HepG2 (cell line): ENCODE results near the gene PCGF3. TPM values are rescaled to one million over a fixed set of nuclear protein-coding genes. Genes with fewer than 3 reads are reported as not detected.
A peak's percentile ranks its signal among the peaks of the same experiment; 100 is the strongest.

ENCODE experiments used
- CHCHD3 ChIP-seq: sonication (generic); formaldehyde crosslinking; IDR thresholded peaks from 2 replicates; pipeline ENCODE4 v1.8.0; 2022; ENCODE audit warnings: mild to moderate bottlenecking, missing genetic modification reagents, moderate library complexity
- ELF4 ChIP-seq: sonication (generic); formaldehyde crosslinking; IDR thresholded peaks from 2 replicates; pipeline ENCODE4 v1.5.0; 2020; ENCODE audit warnings: missing genetic modification reagents, mild to moderate bottlenecking, moderate library complexity, borderline replicate concordance
- FOXP1 ChIP-seq, 2 experiments: fragments of 450-650 bp in 1 of 2; IDR thresholded peaks; 2 replicates each; pipeline ENCODE4 v1.6.1; 2017 to 2018; ENCODE audit warnings: antibody characterized with exemption in 1 of 2
- KLF13 ChIP-seq: sonication (generic); formaldehyde crosslinking; IDR thresholded peaks from 2 replicates; pipeline ENCODE4 v1.4.0; 2020; ENCODE audit warnings: mild to moderate bottlenecking, missing genetic modification reagents
- SIX4 ChIP-seq: sonication (generic); formaldehyde crosslinking; IDR thresholded peaks from 2 replicates; pipeline ENCODE4 v1.4.0; 2020; ENCODE audit warnings: missing genetic modification reagents
- SP5 ChIP-seq: IDR thresholded peaks from 2 replicates; pipeline ENCODE4 v1.6.1; 2016; ENCODE audit warnings: low read depth, borderline replicate concordance
- XRCC5 ChIP-seq: fragments of 200-400 bp; formaldehyde crosslinking; optimal IDR thresholded peaks from 2 replicates; pipeline ENCODE3; 2017; ENCODE audit warnings: mild to moderate bottlenecking, low read length
- ZNF296 ChIP-seq: sonication (generic); formaldehyde crosslinking; conservative IDR thresholded peaks from 2 replicates; pipeline ENCODE4 v1.5.0; 2020; ENCODE audit warnings: mild to moderate bottlenecking, missing genetic modification reagents
- ZNF460 ChIP-seq: sonication (generic); formaldehyde crosslinking; IDR thresholded peaks from 2 replicates; pipeline ENCODE4 v1.5.1; 2020; ENCODE audit warnings: missing genetic modification reagents, mild to moderate bottlenecking, borderline replicate concordance
- ZSCAN21 ChIP-seq: sonication (generic); formaldehyde crosslinking; IDR thresholded peaks from 2 replicates; pipeline ENCODE4 v1.8.0; 2022; ENCODE audit warnings: mild to moderate bottlenecking, missing genetic modification reagents, moderate library complexity, borderline replicate concordance
- ZSCAN31 ChIP-seq: sonication (generic); formaldehyde crosslinking; IDR thresholded peaks from 2 replicates; pipeline ENCODE4 v1.5.0; 2020; ENCODE audit warnings: low read depth, mild to moderate bottlenecking, missing genetic modification reagents
- polyA plus RNA-seq, 8 experiments: library from polyadenylated mRNA; depleted of rRNA in 3 of 8; stranded (reverse) in 7 of 8; unstranded in 1 of 8; fragments of >200 nt; fragmentation: Illumina TruSeq in 4 of 8; extraction: Trizol in 4 of 8; gene quantifications; 2 replicates each; pipeline versions ENCODE4 v1.2.1 to v1.2.3, GENCODE V29; 2011 to 2016; ENCODE audit warnings: low read depth in 4 of 8, missing spikeins in 1 of 8, mixed read lengths in 1 of 8; ENCODE audit not compliant: insufficient read depth in 1 of 8
- total RNA-seq, 5 experiments: library from RNA; depleted of rRNA; stranded (reverse); fragments of >200 nt; fragmentation: Illumina TruSeq; extraction: Trizol; gene quantifications; 2 replicates each; pipeline ENCODE4 v1.2.3, GENCODE V29; 2016; ENCODE audit warnings: low read depth in 1 of 5
- TF ChIP-seq, protein P1 (sequence below): sonication (generic); formaldehyde crosslinking; IDR thresholded peaks from 2 replicates; pipeline ENCODE4 v1.8.0; 2022; ENCODE audit warnings: missing genetic modification reagents, low read depth, mild to moderate bottlenecking, borderline replicate concordance
- TF ChIP-seq, protein P2 (sequence below): sonication (generic); formaldehyde crosslinking; IDR thresholded peaks from 2 replicates; pipeline ENCODE4 v1.8.0; 2022; ENCODE audit warnings: mild to moderate bottlenecking, missing genetic modification reagents, moderate library complexity
- TF ChIP-seq, protein P3 (sequence below): IDR thresholded peaks from 2 replicates; pipeline ENCODE4 v1.4.0; 2020; ENCODE audit warnings: mild to moderate bottlenecking, missing genetic modification reagents
- TF ChIP-seq, protein P4 (sequence below): sonication (generic); formaldehyde crosslinking; IDR thresholded peaks from 2 replicates; pipeline ENCODE4 v1.4.0; 2020; ENCODE audit warnings: mild to moderate bottlenecking, missing genetic modification reagents

The PCGF3 gene
- total and polyA plus RNA-seq, 2 of the 13 experiments (the other 11 are each of a cell fraction or from before 2014, with no cell fraction given) = 28.6 to 66.2 TPM

DNA sequence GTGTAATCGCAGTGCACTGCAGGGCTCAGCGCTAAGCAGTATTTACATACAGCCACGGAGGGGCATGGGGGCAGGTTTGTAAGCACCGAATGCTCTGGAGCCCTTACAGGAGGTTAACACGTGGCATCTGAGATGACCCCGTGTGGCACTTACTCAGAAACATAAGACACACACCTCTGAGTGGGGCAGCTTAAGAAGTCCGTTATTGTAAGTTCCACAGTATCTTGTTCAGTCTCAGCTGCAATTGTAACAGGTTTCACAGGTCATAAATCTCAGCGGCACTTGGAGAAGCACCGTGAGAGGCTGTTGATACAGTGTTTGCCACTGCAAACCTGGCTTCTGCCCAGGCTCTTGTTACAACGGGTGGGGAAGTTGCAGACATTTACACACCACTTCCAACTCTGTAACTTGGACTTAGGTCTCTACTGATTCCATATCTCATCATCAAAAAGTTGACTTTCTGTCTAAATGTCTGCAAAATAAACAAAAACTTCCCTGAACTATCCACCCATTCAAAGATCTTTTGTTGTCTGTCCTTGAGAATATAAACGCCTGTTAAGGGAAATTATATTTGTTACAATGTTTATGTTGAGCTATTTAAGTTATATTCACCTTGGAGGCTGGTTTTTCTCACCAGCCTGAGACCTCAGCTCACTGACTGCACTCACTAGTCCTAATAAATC lies 110.0 kb downstream of the PCGF3 start (continued):
- 0 out of 2 replicates have a peak, but pooled peaks have one; percentile 22 for TF ChIP-seq FOXP1 (IDR thresholded peaks at IDR 0.05)
- peak; percentile 77 for TF ChIP-seq FOXP1 (CRISPR knock-in tag; IDR thresholded peaks at IDR 0.05)
- no peak for TF ChIP-seq ZNF460 (CRISPR knock-in tag)
- no peak for TF ChIP-seq ZNF296 (CRISPR knock-in tag)
- TF ChIP-seq, protein P1, sequence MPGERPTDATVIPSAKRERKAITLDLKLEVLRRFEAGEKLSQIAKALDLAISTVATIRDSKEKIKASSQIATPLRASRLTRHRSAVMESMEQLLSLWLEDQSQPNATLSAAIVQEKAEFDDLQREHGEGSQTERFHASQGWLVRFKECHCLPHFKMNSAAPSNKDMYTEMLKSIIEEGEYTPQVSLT (CRISPR knock-in tag) = no peak
- TF ChIP-seq ZSCAN31 (CRISPR knock-in tag) = no peak
- no peak for TF ChIP-seq ZSCAN21 (CRISPR knock-in tag)
- no peak for TF ChIP-seq XRCC5
- TF ChIP-seq SP5 (CRISPR knock-in tag) = peak; percentile 92
- 0 out of 2 replicates have a peak, but pooled peaks have one; percentile 22 for TF ChIP-seq ELF4 (CRISPR knock-in tag)
- TF ChIP-seq, protein P2, sequence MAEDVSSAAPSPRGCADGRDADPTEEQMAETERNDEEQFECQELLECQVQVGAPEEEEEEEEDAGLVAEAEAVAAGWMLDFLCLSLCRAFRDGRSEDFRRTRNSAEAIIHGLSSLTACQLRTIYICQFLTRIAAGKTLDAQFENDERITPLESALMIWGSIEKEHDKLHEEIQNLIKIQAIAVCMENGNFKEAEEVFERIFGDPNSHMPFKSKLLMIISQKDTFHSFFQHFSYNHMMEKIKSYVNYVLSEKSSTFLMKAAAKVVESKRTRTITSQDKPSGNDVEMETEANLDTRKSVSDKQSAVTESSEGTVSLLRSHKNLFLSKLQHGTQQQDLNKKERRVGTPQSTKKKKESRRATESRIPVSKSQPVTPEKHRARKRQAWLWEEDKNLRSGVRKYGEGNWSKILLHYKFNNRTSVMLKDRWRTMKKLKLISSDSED (CRISPR knock-in tag) = no peak
- peak; percentile 57; the same call in 1 of the 2 replicates for TF ChIP-seq SIX4 (CRISPR knock-in tag)
- TF ChIP-seq KLF13 (CRISPR knock-in tag) = no peak
- TF ChIP-seq, protein P3, sequence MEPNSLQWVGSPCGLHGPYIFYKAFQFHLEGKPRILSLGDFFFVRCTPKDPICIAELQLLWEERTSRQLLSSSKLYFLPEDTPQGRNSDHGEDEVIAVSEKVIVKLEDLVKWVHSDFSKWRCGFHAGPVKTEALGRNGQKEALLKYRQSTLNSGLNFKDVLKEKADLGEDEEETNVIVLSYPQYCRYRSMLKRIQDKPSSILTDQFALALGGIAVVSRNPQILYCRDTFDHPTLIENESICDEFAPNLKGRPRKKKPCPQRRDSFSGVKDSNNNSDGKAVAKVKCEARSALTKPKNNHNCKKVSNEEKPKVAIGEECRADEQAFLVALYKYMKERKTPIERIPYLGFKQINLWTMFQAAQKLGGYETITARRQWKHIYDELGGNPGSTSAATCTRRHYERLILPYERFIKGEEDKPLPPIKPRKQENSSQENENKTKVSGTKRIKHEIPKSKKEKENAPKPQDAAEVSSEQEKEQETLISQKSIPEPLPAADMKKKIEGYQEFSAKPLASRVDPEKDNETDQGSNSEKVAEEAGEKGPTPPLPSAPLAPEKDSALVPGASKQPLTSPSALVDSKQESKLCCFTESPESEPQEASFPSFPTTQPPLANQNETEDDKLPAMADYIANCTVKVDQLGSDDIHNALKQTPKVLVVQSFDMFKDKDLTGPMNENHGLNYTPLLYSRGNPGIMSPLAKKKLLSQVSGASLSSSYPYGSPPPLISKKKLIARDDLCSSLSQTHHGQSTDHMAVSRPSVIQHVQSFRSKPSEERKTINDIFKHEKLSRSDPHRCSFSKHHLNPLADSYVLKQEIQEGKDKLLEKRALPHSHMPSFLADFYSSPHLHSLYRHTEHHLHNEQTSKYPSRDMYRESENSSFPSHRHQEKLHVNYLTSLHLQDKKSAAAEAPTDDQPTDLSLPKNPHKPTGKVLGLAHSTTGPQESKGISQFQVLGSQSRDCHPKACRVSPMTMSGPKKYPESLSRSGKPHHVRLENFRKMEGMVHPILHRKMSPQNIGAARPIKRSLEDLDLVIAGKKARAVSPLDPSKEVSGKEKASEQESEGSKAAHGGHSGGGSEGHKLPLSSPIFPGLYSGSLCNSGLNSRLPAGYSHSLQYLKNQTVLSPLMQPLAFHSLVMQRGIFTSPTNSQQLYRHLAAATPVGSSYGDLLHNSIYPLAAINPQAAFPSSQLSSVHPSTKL = peak; percentile 87
- TF ChIP-seq CHCHD3 (CRISPR knock-in tag) = no peak
- TF ChIP-seq, protein P4, sequence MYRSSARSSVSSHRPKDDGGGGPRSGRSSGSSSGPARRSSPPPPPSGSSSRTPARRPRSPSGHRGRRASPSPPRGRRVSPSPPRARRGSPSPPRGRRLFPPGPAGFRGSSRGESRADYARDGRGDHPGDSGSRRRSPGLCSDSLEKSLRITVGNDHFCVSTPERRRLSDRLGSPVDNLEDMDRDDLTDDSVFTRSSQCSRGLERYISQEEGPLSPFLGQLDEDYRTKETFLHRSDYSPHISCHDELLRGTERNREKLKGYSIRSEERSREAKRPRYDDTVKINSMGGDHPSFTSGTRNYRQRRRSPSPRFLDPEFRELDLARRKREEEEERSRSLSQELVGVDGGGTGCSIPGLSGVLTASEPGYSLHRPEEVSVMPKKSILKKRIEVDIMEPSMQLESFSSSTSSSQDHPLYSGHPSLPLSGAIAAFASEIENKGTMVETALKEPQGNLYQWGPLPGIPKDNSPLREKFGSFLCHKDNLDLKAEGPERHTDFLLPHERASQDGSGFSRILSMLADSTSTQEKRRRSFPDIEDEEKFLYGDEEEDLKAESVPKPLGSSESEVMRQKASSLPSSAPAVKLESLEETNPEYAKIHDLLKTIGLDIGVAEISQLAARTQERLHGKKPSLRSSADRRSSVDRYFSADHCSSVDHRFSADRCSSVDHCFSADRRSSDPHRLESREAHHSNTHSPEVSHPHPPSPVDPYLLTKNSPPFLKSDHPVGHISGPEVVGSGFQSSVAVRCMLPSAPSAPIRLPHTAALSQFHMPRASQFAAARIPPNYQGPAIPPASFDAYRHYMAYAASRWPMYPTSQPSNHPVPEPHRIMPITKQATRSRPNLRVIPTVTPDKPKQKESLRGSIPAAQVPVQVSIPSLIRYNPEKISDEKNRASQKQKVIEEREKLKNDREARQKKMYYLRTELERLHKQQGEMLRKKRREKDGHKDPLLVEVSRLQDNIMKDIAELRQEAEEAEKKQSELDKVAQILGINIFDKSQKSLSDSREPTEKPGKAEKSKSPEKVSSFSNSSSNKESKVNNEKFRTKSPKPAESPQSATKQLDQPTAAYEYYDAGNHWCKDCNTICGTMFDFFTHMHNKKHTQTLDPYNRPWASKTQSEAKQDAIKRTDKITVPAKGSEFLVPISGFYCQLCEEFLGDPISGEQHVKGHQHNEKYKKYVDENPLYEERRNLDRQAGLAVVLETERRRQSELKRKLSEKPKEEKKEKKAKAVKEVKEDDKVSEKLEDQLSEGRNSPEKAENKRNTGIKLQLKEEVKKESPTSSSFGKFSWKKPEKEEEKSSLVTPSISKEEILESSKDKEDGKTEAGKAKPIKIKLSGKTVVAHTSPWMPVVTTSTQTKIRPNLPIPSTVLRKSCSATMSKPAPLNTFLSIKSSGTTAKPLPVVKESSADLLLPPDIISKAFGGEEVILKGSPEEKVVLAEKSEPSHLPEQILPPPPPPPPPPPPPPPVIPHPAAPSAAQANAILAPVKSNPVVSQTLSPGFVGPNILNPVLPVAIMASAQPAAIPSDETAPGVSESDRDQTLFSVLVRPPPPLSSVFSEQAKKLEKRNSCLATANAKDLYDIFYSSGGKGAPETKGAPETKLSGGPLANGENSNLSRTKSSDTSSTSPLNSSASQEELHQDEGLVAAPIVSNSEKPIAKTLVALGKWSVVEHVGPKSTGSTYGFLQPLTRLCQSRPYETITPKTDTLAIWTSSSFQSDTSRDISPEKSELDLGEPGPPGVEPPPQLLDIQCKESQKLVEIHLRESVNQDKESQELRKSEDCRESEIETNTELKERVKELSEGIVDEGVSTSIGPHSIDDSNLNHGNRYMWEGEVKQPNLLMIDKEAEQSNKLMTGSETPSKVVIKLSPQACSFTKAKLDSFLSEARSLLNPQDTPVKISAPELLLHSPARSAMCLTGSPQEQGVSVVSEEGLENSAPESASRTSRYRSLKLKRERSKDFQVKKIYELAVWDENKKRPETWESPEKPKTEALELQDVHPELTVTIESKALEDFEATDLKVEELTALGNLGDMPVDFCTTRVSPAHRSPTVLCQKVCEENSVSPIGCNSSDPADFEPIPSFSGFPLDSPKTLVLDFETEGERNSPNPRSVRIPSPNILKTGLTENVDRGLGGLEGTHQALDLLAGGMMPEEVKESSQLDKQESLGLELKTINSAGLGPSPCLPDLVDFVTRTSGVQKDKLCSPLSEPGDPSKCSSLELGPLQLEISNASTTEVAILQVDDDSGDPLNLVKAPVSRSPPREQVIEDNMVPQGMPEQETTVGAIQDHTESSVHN (CRISPR knock-in tag) = no peak
